Osteoblast (primary cell): ENCODE data around the gene MIXL1. TPM values are rescaled to one million over a fixed set of nuclear protein-coding genes. Genes with fewer than 3 reads are reported as not detected.

Source experiments
- DNase-seq: peaks from one replicate; pipeline ENCODE4 v3.0.0; 2011; ENCODE audit warnings: low spot score, mixed read lengths; ENCODE audit not compliant: insufficient read length; ENCODE audit errors: missing footprints
- H2AFZ ChIP-seq: 2 replicates; pipeline ENCODE4 v1.6.0; 2011; ENCODE audit warnings: mild to moderate bottlenecking, low read length
- H3K27ac ChIP-seq: 2 replicates; pipeline ENCODE4 v1.5.1; 2011; ENCODE audit warnings: mild to moderate bottlenecking, low read depth, low read length, moderate library complexity
- H3K27me3 ChIP-seq: 2 replicates; pipeline ENCODE4 v1.6.0; 2012; ENCODE audit warnings: mild to moderate bottlenecking, control low read depth, inconsistent platforms, low read length, moderate library complexity; ENCODE audit not compliant: insufficient read depth
- H3K36me3 ChIP-seq: 2 replicates; pipeline ENCODE4 v1.5.1; 2011; ENCODE audit warnings: mild to moderate bottlenecking, low read length, control low read depth, moderate library complexity; ENCODE audit not compliant: insufficient read depth
- H3K4me1 ChIP-seq: 2 replicates; pipeline ENCODE4 v1.5.1; 2011; ENCODE audit warnings: mild to moderate bottlenecking, low read length, control low read depth, moderate library complexity; ENCODE audit not compliant: insufficient read depth
- H3K4me2 ChIP-seq: 2 replicates; pipeline ENCODE4 v1.6.0; 2011; ENCODE audit warnings: mild to moderate bottlenecking, low read length; ENCODE audit not compliant: insufficient read depth
- H3K4me3 ChIP-seq: fragments of 200-600 bp; sonication (generic); 3 replicates; pipeline ENCODE4 v1.5.1; 2012; ENCODE audit warnings: mild to moderate bottlenecking, low read length, inconsistent platforms; ENCODE audit not compliant: insufficient read depth
- H3K79me2 ChIP-seq: 2 replicates; pipeline ENCODE4 v1.6.0; 2012; ENCODE audit warnings: mild to moderate bottlenecking, low read length, control low read depth, inconsistent platforms; ENCODE audit not compliant: insufficient read depth
- H3K9me3 ChIP-seq: 2 replicates; pipeline ENCODE4 v1.5.1; 2011; ENCODE audit warnings: low read depth, low read length, control low read depth
- H4K20me1 ChIP-seq: 2 replicates; pipeline ENCODE4 v1.6.0; 2012; ENCODE audit warnings: mild to moderate bottlenecking, low read length, control low read depth; ENCODE audit not compliant: insufficient read depth
- CTCF ChIP-seq: IDR thresholded peaks from 2 replicates; pipeline ENCODE4 v1.5.1; 2011; ENCODE audit warnings: mild to moderate bottlenecking, low read depth, low read length, moderate library complexity; ENCODE audit errors: extremely low read depth
- total RNA-seq: library from RNA; depleted of rRNA; stranded (reverse); fragments of >200 nt; gene quantifications from 2 replicates; pipeline ENCODE4 v1.2.3, GENCODE V29; 2012

The MIXL1 gene
- 0.29 TPM in 1 of 2 replicates, not detected in the other for total RNA-seq

DNA sequence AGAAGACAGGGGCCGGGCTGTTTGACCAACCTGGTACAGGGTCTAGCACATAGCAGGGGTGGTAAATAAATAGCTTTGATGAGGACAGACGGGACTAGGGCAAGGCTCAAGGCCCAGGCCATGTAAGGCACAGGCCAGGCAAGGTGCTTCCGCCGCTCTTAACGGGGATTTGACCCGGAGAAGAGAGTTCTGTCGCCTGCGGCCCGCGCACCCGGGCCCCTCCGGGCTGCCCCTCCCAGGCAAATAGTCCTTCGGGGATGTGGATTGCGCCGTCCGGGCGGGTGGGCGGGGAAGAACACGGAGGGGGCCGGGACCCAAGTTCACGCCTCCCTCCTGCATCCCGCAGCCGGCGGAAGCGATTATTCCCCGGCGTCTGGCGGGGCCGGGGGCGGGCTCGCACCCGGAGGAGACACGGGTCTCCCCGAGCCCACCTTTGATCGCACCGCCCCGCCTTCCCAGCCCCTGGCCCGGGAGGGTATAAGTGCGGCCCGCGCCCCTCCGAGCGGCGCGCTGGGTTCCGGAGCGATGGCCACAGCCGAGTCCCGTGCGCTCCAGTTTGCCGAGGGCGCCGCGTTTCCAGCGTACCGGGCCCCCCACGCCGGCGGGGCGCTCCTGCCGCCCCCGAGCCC, at the start of gene MIXL1:
MIXL1 (plus strand) TSS at position 508 of the 629 bp plus-strand sequence; CDS start at position 526, 18 bp downstream.
- DNase-seq, result peak; percentile 78

DNA sequence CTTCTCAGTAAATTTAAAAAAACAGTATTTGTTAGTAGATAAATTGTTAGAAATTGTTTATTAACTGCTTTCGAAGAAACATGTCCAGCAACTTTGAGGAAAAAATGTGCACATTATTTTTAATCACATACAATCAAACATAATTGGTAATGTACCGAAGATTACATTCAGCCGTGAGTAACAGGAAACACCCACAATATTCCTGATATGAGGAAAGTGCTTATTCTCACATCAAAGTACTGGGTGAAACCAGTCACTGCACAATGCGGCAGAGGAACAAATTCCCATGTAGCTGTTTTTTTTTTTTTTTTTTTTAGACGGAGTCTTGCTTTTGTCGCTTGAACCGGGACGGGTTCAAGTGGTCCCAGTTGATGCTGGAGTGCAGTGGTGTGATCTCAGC, 46.6 kb upstream of the MIXL1 start:
- H4K20me1 ChIP-seq, result peaks cover 78% of the 10 kb centered on the region

More for the DNA sequence above, at the start of gene MIXL1:
- Histone ChIP-seq H3K4me3 (peak within 1 kb of the TSS; percentile 62), H4K20me1 (no peaks in the 10 kb centered on the region), H3K36me3 (no peaks in the 10 kb centered on the region), H3K79me2 (no peaks in the 10 kb centered on the region), H3K4me1 (peaks cover 3% of the 10 kb centered on the region), H3K27me3 (peaks cover 14% of the 10 kb centered on the region), H3K4me2 (peak within 1 kb of the TSS; percentile 78), H3K9me3 (no peaks in the 10 kb centered on the region), H3K27ac (no peak within 1 kb of the TSS), H2AFZ (peak within 1 kb of the TSS; percentile 65)
- no peak for TF ChIP-seq CTCF

GRCh38 chr1:226181996-226182714, 41.3 kb upstream of the MIXL1 start:
- Histone ChIP-seq H2AFZ (no peak overlapping the region), H3K4me2 (peak overlapping the region; percentile 64), H3K36me3 (peaks cover 17% of the 10 kb centered on the region), H3K27me3 (no peaks in the 10 kb centered on the region), H3K4me1 (peaks cover 21% of the 10 kb centered on the region), H3K27ac (peak overlapping the region; percentile 53), H3K9me3 (no peaks in the 10 kb centered on the region), H4K20me1 (peaks cover 72% of the 10 kb centered on the region), H3K4me3 (peak overlapping the region; percentile 39), H3K79me2 (peaks cover 98% of the 10 kb centered on the region)
- TF ChIP-seq CTCF, result peak; percentile 60
- DNase-seq, result peak; percentile 74

More for the DNA sequence above, 46.6 kb upstream of the MIXL1 start:
- no peak overlapping the region for H3K27ac ChIP-seq
- H3K4me2 ChIP-seq, result no peak overlapping the region
- no peak for TF ChIP-seq CTCF
- H3K4me1 ChIP-seq, result peaks cover 3% of the 10 kb centered on the region
- H3K27me3 ChIP-seq, result no peaks in the 10 kb centered on the region
- no peak for DNase-seq
- H3K79me2 ChIP-seq, result peaks cover 98% of the 10 kb centered on the region
- no peak overlapping the region for H2AFZ ChIP-seq
- H3K9me3 ChIP-seq, result no peaks in the 10 kb centered on the region
- H3K4me3 ChIP-seq, result no peak overlapping the region
- peaks cover 19% of the 10 kb centered on the region for H3K36me3 ChIP-seq
